Stimulated activated naive CD8-positive, alpha-beta T cell treated with anti-CD3 and anti-CD28 coated beads, Interleukin-15, Interleukin-2, amounts not matched to agents 100 U/mL and 50 U/mL, for 24 hours (primary cell): ENCODE measurements around the gene FGFBP1.
A peak's percentile ranks its signal among the peaks of the same experiment; 100 is the strongest.

ENCODE experiments used
- ATAC-seq: fragments of 150-1000 bp; cut with Tn5 transposase; one replicate; pipeline ENCODE4 v1.10.0; 2021
- DNase-seq: peaks from one replicate; pipeline ENCODE4 v3.0.0; 2021

Gene FGFBP1

DNA sequence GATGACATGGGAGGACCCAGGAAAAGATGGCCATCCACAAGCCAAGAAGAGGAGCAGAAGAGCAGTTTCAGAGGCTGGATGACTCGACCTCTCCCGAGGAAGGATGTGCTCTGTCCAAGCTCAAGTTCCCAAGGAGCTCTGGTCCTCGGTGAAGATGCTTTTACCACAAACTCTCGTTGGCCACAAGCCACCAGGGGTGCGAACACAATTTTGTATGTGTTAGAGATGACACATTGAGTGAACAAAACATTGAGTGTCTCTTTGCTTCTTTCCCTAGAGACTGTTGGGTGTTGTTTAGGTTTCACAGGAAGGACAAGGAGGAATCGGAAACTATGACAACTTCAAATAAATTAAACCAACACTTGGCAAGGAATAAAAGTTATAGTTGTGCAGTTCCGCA lies 26.3 kb downstream of the FGFBP1 start:
- ATAC-seq (no peak), DNase-seq (no peak)

DNA sequence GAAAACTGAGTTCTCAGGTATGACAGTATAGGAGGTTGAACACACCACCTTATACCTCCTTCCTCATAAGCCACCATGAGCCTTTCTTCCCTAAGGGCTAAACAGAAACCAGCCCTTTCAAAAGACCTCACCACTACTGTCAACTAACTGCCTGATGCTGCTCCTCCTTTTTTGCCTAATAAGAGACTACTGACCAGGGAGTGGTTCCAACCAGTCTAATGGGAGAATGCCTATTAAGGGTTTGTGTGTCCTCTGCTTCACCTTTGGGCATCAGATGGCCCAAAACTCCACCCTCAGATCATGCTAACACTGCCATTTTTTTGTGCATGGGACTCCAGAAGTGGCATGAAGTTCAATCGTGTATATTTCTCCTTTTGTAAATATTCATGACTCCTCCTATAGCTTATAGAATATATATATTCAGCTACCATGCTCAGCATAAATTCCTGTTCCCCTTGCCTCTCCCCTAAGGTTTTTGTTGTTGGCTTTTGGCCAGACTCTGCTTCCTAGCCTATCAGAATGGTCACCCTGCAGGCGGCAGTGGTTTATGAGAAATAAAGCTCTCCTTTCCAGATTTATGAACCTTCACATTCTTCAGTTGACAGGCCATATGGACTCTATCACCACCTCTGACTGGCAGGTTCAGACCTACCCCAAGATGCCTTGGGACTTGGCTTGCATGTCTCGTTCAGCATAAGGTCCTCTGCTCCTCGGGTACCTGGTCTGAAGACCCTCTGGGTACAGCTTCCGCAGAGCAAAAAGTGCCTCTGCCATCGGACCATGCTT lies 28.2 kb downstream of the FGFBP1 start:
- ATAC-seq (no peak), DNase-seq (no peak)

DNA sequence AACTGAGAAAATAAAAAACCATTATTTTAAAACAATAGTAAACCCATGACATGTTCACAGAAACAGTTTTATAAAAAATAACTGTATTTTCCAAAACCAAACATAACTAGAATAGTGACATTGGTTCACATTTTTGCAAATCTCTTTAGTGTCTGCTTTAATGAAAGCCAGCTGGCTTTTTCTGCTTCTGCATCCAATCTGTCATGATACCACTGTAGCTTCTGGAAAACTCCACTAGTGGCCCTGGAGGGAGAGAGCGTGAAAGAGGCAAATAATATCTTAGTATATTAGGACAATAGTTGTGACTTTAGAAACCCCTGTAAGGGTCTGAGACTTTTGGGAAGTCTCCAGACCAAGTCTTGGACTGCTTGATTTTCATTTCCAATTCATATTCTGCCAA lies 31.1 kb downstream of the FGFBP1 start:
- no peak for DNase-seq
- ATAC-seq: no peak

DNA sequence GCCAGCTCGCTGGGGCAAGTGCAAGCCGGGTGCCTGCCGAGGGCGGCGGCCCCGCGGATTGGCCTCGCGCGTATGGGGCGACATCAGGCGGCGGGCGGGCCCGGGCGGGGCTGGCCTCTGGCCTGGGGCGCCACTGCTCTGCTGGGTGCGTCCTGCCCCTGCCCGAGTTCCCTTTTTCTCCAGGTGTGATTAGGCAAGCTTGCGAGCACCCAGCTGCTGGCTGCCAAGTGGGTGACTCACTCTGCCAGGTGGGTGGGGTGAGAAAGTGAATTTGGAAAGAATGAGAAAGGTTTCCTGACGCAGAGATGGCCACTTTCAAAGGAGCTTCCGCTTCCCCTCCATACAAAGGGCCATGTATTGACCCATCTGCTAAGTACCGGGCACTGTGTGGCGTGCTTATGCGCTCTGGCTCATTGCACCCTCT lies 32.5 kb downstream of the FGFBP1 start:
- peak; percentile 40 for DNase-seq
- ATAC-seq: peak; percentile 69

DNA sequence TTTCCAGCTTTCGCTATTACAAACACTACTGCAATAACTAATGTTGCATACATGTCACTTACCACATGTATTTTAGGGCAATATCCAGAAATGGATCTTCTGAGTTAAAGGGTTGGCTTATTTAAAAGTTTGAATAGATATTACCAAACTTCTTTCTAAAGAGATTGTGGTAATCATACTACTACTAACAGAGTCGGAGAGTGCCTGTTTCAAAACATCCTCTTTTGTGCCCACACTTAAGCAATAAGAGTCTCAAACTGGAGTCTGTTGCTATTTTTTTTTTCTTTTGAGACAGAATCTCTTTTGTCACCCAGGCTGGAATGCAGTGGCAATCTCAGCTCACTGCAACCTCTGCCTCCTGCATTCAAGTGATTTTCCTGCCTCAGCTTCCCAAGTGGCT lies 35.8 kb downstream of the FGFBP1 start:
- no peak for ATAC-seq
- no peak for DNase-seq

DNA sequence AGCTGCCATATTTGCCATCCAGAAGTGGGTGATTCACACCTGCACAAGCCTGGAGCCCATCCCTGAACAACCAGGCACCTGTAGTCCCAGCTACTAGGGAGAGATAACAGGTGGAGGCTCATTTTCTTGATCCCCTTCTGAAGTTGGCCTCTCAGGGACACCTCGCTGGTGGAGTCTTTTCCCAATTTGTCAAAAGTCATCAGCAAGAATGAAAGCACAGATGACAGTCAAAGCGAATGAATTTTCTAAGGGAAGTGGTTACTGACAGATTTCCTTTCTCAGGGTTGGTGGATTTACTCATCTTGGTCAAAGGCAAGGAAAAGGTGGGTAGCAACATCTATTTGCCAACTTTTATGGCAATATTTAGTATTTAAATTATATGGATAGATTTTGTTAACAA lies 36.5 kb downstream of the FGFBP1 start:
- ATAC-seq: no peak

DNA sequence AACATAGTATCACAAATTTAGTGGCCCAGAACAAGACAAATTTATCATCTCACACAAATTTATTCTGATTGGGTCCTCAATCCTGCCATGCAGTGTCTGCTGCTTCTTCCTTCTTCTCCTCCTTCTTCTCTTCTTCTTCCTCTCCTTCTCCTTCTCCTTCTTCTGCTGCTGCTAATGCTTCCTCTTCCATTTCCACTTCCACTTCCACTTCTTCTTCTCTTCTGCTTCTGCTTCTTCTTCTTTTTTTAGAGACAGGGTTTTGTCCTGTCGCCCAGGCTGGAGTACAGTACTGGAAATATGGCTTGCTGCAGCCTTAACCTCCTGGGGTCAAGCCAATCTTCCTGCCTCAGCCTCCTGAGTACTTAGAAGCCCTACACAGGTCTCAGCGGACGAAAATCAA lies 37.5 kb downstream of the FGFBP1 start:
- no peak for DNase-seq
- ATAC-seq: no peak

More for the DNA sequence above, 36.5 kb downstream of the FGFBP1 start:
- DNase-seq: no peak

DNA sequence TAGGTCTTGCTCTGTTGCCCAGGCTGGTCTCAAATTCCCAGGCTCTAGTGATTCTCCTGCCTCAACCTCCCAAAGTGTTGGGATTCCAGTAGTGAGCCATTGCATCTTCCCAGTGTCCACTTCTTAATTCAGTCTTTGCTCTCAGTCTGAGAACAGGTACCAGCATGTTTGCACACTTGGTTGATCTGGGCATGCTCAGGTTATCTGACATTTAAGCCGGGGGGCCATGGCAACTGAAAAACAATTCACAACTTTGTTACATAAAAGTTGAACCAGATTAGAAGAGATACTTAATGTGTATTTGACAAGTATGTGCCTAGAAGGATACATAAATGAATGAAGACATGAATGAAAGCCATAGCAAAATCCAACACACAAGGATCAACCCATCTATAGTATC lies 39.0 kb downstream of the FGFBP1 start:
- no peak for ATAC-seq

DNA sequence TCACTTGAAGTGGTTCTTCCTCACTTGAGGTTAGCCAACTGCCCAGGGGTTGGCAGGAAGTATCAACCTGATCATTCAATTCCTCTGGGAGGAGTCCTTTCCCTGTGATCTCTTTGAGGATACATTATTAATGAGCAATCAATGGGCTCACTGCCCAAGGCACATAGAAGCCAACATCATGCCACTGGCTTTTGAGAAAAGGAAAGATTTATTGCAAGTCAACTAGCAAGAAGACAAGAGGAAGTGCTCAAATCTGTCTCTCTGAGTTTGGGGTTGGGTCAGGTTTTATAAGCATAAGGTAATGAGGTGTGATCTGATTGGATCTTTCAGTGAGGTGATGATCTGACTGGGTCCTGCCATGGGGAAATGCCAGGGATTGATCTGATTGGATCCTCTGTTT lies 39.6 kb downstream of the FGFBP1 start:
- ATAC-seq: no peak
- no peak for DNase-seq

More for the DNA sequence above, 39.0 kb downstream of the FGFBP1 start:
- no peak for DNase-seq

DNA sequence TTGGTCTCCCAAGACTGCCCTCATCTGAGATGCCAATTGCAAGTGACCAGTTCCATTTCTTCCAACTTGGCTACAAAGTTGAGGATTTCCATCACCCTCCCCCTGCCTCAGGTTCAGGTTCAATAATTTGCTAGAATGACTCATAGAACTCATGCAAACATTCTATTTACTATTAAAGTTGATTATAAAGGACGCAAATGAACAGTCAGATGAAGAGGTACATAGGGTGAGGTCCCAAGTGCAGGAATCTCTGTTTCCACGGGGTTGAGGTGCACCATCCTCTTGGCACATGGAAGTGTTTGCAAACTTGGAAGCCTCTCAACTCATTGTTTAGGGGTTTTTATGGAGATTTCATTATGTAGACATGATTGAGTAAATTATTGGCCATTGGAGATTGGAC lies 41.0 kb downstream of the FGFBP1 start:
- no peak for DNase-seq
- ATAC-seq: no peak

DNA sequence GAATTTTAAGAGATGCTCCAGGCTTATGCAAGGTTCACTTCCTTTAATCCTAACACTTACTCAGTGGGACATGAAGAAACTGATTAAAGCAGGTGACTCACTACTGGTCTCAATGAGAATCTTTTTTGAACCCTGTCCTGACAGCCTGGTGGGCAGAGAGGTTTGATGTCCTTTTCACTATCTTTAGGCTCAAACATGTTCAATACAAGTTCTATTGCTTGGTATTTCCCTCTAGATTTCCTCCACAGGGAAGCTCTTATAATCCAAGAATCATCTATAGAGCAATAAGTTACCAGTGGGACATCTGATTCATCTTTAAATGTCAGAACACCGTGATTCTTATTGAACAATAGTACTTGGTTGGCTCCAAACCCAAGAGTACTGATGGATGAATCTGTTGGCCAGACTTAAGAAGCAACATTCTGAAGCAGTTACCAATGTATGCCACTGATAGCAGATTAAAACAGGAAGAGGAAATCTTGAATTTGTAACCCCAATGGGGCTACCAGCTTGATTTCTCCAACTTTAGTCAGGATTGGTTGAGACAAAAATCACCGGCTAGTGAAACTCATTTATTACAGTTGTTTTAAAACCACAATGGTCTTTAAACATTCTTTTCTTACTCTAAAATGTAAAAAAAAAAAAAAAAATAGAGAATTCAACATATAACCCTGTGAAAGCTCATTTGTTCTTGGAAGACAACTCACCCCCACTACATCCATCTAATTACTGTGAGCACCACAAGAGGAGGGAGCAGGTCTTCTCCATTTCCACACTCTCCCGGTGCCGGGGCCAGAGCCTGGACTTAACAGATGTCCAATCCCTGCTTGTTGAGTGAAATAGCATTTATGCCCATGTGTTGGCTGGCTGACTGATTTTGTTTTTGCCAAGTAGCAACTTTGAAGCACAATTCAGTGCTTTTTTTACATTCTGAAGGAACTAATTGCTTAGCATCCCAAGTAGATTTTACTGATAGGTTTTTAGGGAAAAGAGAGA lies 43.3 kb downstream of the FGFBP1 start:
- DNase-seq (no peak), ATAC-seq (no peak)

DNA sequence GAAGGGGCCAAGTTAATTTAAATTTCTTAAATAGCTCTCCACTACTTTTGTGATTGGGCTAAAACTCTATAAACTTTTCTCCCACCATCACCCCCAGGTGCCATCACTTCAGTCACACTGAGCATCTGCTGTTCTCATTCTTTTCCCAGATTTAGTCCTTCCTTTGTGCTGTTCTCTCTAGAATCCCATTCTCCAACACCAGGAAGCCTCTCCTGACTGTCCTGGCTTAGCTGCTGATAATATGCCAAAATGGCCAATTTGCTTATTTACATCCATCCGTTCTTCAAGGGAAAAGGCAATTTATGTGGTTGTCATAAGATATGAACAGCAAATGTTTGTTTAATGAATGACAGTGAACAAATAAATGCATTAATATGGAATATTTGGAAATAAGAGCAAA lies 44.1 kb downstream of the FGFBP1 start:
- ATAC-seq (no peak), DNase-seq (no peak)

DNA sequence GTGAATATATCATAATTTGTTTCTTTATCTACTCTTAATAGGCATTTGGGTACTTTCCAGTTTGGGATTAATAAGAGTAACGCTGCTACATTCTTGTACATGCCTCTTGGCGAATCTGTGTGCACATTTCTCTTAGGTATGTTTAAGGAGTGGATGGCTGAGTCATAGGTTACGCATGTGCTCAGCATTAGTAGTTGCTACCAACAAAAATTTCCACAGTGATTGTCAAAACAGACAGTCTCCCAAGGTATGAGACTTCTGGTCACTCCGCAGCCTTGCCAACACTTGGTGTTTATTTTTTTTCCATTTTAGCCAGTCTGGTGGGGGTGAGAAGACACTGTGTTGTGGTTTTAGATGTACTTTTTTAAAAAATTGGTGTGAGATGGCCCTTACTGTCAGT lies 44.6 kb downstream of the FGFBP1 start:
- DNase-seq (no peak), ATAC-seq (peak; percentile 40)

DNA sequence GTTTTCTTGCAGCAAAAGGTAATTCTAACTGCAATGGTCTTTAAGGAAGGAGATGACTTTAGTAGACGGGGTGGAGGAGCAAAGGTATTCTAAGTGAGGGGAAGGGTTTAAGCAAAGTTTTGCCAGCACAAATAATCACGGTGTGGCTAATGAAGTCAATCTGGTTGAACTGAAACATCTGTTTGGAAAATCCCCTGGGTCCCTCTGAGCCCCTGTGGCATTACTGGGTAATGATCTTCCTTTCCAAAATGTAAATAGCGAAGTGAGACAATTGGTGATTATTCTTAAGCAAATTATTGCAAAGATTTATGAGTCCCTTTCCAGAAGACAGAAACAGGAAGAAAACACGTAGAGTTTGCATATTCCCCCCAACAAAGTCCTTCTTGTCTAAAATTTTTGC lies 47.2 kb downstream of the FGFBP1 start:
- no peak for ATAC-seq

DNA sequence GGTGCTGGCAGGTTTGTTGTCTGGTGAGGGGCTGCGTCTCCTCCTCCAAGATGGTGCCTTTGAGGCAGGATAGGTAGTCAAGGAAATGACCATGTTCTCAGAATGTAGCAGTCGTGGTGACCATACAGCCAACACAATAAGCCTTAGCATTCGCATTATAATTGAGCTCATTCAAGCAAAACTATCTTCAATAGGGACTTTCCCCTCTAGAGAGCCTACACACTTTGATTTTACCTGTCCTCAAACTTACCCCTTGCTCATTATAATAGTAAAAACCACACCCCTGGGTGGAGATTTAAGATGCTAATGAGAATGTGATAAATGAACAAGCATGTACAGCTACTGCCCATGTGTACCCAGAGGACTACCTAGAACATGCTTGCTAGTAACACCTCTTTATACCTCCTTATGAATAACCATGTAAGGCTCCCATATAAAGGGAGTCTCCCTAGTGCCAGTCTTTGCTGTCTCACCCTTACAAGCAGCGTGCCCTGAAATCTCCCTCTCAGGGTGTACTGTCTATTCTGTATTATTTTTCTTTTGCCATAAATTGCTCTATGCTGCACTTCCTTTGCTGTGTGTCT lies 48.2 kb downstream of the FGFBP1 start:
- DNase-seq (no peak), ATAC-seq (no peak)

More for the DNA sequence above, 47.2 kb downstream of the FGFBP1 start:
- DNase-seq: no peak

DNA sequence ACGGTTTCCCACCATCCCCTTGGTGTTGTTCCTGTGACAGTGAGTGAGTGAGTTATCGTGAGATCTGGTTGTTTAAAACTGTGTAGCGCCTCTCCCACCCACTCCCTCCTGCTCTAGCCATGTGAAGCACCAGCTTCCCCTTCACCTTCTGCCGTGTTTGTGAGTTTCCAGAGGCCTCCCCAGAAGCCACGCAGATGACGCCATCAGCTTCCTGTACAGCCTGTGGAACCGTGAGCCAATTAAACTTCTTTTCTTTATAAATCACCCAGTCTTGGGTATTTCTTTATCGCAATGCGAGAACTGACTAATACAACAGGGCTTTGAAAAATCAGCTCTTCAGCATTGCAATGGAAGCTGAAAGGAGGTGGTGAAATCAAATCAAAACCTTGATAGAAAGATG lies 50.0 kb downstream of the FGFBP1 start:
- DNase-seq: no peak
- no peak for ATAC-seq
